OCI-LY1 (cell line): ENCODE measurements around the gene ITGA1.

Experiments
- H2AFZ ChIP-seq: fragments of 200-600 bp; sonication (generic), shearing (Covaris generic); 2 replicates; pipeline ENCODE4 v1.6.0; 2014; ENCODE audit warnings: antibody characterized with exemption, mild to moderate bottlenecking, low read length
- H3F3A ChIP-seq: fragments of 200-600 bp; sonication (generic), shearing (Covaris generic); 2 replicates; pipeline ENCODE4 v1.6.0; 2014; ENCODE audit warnings: mild to moderate bottlenecking, antibody characterized with exemption, low read length, moderate library complexity; ENCODE audit not compliant: insufficient read depth
- H3K27ac ChIP-seq: fragments of 200-600 bp; sonication (generic); 2 replicates; pipeline ENCODE4 v1.5.1; 2014; ENCODE audit warnings: low read length, mixed run types, mild to moderate bottlenecking, low read depth; ENCODE audit not compliant: poor library complexity, severe bottlenecking
- H3K27me3 ChIP-seq: fragments of 200-600 bp; sonication (generic); 2 replicates; pipeline ENCODE4 v1.6.0; 2014; ENCODE audit warnings: antibody characterized with exemption, mild to moderate bottlenecking, low read length, moderate library complexity; ENCODE audit not compliant: insufficient read depth
- H3K36me3 ChIP-seq: fragments of 200-600 bp; sonication (generic); 2 replicates; pipeline ENCODE4 v1.6.1; 2014; ENCODE audit warnings: mild to moderate bottlenecking, antibody characterized with exemption, low read length, moderate library complexity, mixed read lengths; ENCODE audit not compliant: insufficient read depth
- H3K4me1 ChIP-seq: fragments of 200-600 bp; sonication (generic); 2 replicates; pipeline ENCODE4 v1.5.1; 2014; ENCODE audit warnings: mild to moderate bottlenecking, low read length, moderate library complexity; ENCODE audit not compliant: insufficient read depth, severe bottlenecking
- H3K4me2 ChIP-seq: fragments of 200-600 bp; sonication (generic), shearing (Covaris generic); 2 replicates; pipeline ENCODE4 v1.6.1; 2014; ENCODE audit warnings: low read length
- H3K4me3 ChIP-seq: fragments of 200-600 bp; sonication (generic); 2 replicates; pipeline ENCODE4 v1.5.1; 2014; ENCODE audit warnings: low read length, low read depth, mild to moderate bottlenecking, mixed read lengths; ENCODE audit not compliant: poor library complexity, severe bottlenecking
- H3K79me2 ChIP-seq: fragments of 200-600 bp; shearing (Covaris generic); 2 replicates; pipeline ENCODE4 v1.6.1; 2016; ENCODE audit warnings: mixed run types, low read length, mixed read lengths; ENCODE audit not compliant: insufficient read depth
- H3K9ac ChIP-seq: fragments of 200-600 bp; sonication (generic), shearing (Covaris generic); 2 replicates; pipeline ENCODE4 v1.6.1; 2014; ENCODE audit warnings: mild to moderate bottlenecking, low read length, mixed read lengths
- H3K9me2 ChIP-seq: fragments of 200-600 bp; sonication (generic), shearing (Covaris generic); 2 replicates; pipeline ENCODE4 v1.6.1; 2014; ENCODE audit warnings: low read depth, mild to moderate bottlenecking, low read length, mixed read lengths
- H3K9me3 ChIP-seq: fragments of 200-600 bp; shearing (Covaris generic); 2 replicates; pipeline ENCODE4 v1.6.1; 2014; ENCODE audit warnings: low read length, mixed read lengths
- H4K20me1 ChIP-seq: fragments of 200-600 bp; sonication (generic), shearing (Covaris generic); 2 replicates; pipeline ENCODE4 v1.6.0; 2016; ENCODE audit warnings: mild to moderate bottlenecking, low read length; ENCODE audit not compliant: insufficient read depth
- CTCF ChIP-seq: fragments of 200-600 bp; sonication (generic), shearing (Covaris generic); IDR thresholded peaks from 2 replicates; pipeline ENCODE4 v1.5.1; 2017; ENCODE audit warnings: mild to moderate bottlenecking, antibody characterized with exemption, low read length, moderate library complexity, mixed read lengths
- EZH2 ChIP-seq: fragments of 200-600 bp; sonication (generic), shearing (Covaris generic); IDR thresholded peaks from 2 replicates; pipeline ENCODE4 v1.8.0; 2017; ENCODE audit warnings: borderline replicate concordance, mixed run types, mild to moderate bottlenecking, antibody characterized with exemption, low read length, moderate library complexity, mixed read lengths

The ITGA1 gene

GRCh38 chr5:52893105-52893504, 105.4 kb downstream of the ITGA1 start:
- H3F3A ChIP-seq: no peaks in the 10 kb centered on the region

DNA sequence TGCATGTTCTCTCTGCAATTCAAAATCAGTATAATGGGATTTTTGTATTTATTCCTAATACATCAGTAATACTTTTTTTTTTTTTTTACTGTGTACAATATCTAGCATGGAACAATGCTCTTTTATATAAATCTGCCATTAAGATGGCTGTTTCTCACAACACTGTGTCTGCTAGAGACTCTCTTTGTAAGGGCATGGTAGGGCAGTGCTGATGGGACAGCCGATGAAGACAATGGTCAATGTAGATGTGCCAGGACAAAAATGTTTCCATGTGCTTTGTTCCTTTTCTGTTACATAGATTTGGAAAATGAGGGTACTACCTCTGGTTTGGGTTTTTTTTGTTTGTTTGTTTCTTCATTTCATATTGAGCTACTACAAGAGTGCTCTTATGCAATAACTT, 106.1 kb downstream of the ITGA1 start:
- Histone ChIP-seq H3K9me2 (no peaks in the 10 kb centered on the region), H3K36me3 (no peaks in the 10 kb centered on the region), H3K4me2 (no peak overlapping the region), H3K4me1 (no peaks in the 10 kb centered on the region), H3K4me3 (no peak overlapping the region), H3K9me3 (no peaks in the 10 kb centered on the region), H4K20me1 (no peaks in the 10 kb centered on the region), H3K79me2 (no peaks in the 10 kb centered on the region), H3K9ac (no peak overlapping the region), H3K27ac (no peak overlapping the region), H3K27me3 (no peaks in the 10 kb centered on the region), H2AFZ (no peak overlapping the region), H3F3A (no peaks in the 10 kb centered on the region)
- TF ChIP-seq CTCF: no peak

More at GRCh38 chr5:52893105-52893504, 105.4 kb downstream of the ITGA1 start:
- Histone ChIP-seq H3K9me2 (no peaks in the 10 kb centered on the region), H3K9me3 (no peaks in the 10 kb centered on the region), H4K20me1 (no peaks in the 10 kb centered on the region), H3K4me3 (no peak overlapping the region), H3K4me2 (no peak overlapping the region), H3K36me3 (no peaks in the 10 kb centered on the region), H3K9ac (no peak overlapping the region), H3K27me3 (no peaks in the 10 kb centered on the region), H2AFZ (no peak overlapping the region), H3K4me1 (no peaks in the 10 kb centered on the region), H3K79me2 (no peaks in the 10 kb centered on the region), H3K27ac (no peak overlapping the region)
- TF ChIP-seq CTCF: no peak
- TF ChIP-seq EZH2: no peak

- Histone ChIP-seq H3K27ac (no peak overlapping the region), H3K4me3 (no peak overlapping the region), H3K9ac (no peak overlapping the region), H3K4me2 (no peak overlapping the region), H3K9me2 (no peaks in the 10 kb centered on the region), H3K79me2 (no peaks in the 10 kb centered on the region), H3K36me3 (no peaks in the 10 kb centered on the region), H3K4me1 (no peaks in the 10 kb centered on the region), H2AFZ (no peak overlapping the region), H3F3A (no peaks in the 10 kb centered on the region), H3K27me3 (no peaks in the 10 kb centered on the region), H3K9me3 (no peaks in the 10 kb centered on the region), H4K20me1 (no peaks in the 10 kb centered on the region)
- TF ChIP-seq EZH2: no peak
- no peak for TF ChIP-seq CTCF
Observed at GRCh38 chr5:52894451-52894850, 106.7 kb downstream of the ITGA1 start.
